Measurements from ENCODE around the gene FGF1. TPM values are rescaled to one million over a fixed set of nuclear protein-coding genes. Genes with fewer than 3 reads are reported as not detected.

FGF1 gene
- total RNA-seq, 3 donors from 2014 or later (not counting 1 experiment from before 2014, with no cell fraction given): not detected

- no peak for ATAC-seq
- no peaks in the 10 kb centered on the region for H3K36me3 ChIP-seq (ENCODE audit: control insufficient read depth, insufficient read depth, low read length)
- Mint-ChIP-seq H3K9me3 (no peaks in the 10 kb centered on the region), H3K27ac (no peak overlapping the region), H3K36me3 (no peaks in the 10 kb centered on the region), H3K27me3 (ENCODE audit: low read depth in 2 of 2) (peaks cover 17 to 41% of the 10 kb centered on the region in 2 donors), H3K4me3 (no peak overlapping the region), H3K4me1 (no peaks in the 10 kb centered on the region)
- no peak for TF ChIP-seq CTCF (IDR thresholded peaks at IDR 0.05)
- H3K27ac ChIP-seq (ENCODE audit: low read length): no peak overlapping the region
- DNase-seq: no peak
- no peaks in the 10 kb centered on the region for H3K4me1 ChIP-seq (ENCODE audit: control insufficient read depth, insufficient read depth, low read length)
- no peak overlapping the region for H3K4me3 ChIP-seq (ENCODE audit: low read length)
- intact Hi-C loops (cut with micrococcal nuclease): no loop called here
- 81% methylated on average over 5 of the region's 5 CpGs for WGBS (ENCODE audit: insufficient coverage)
- H3K9me3 ChIP-seq (ENCODE audit: control insufficient read depth, insufficient read depth, low read length): no peaks in the 10 kb centered on the region
- H3K27me3 ChIP-seq (ENCODE audit: control insufficient read depth, insufficient read depth, low read length): no peaks in the 10 kb centered on the region
These were observed 80.3 kb downstream of the FGF1 start for GRCh38 chr5:142605611-142606010.

GRCh38 chr5:142602720-142603245 lies 83.1 kb downstream of the FGF1 start:
- intact Hi-C loops (cut with micrococcal nuclease): no loop called here
- WGBS (ENCODE audit: insufficient coverage): 66% methylated on average over 4 of the region's 4 CpGs
- TF ChIP-seq CTCF (IDR thresholded peaks at IDR 0.05): no peak
- H3K4me1 Mint-ChIP-seq: no peaks in the 10 kb centered on the region
- no peaks in the 10 kb centered on the region for H3K36me3 Mint-ChIP-seq
- H3K9me3 ChIP-seq (ENCODE audit: control insufficient read depth, insufficient read depth, low read length): no peaks in the 10 kb centered on the region
- H3K9me3 Mint-ChIP-seq: no peaks in the 10 kb centered on the region
- H3K36me3 ChIP-seq (ENCODE audit: control insufficient read depth, insufficient read depth, low read length): no peaks in the 10 kb centered on the region
- no peak overlapping the region for H3K27ac Mint-ChIP-seq
- no peak overlapping the region for H3K4me3 ChIP-seq (ENCODE audit: low read length)
- DNase-seq (no peak), ATAC-seq (no peak)
- H3K4me3 Mint-ChIP-seq: no peak overlapping the region
- H3K27me3 Mint-ChIP-seq (ENCODE audit: low read depth in 2 of 2): peaks cover 14 to 46% of the 10 kb centered on the region in 2 donors
- H3K27me3 ChIP-seq (ENCODE audit: control insufficient read depth, insufficient read depth, low read length): peaks cover 2% of the 10 kb centered on the region
- no peak overlapping the region for H3K27ac ChIP-seq (ENCODE audit: low read length)
- no peaks in the 10 kb centered on the region for H3K4me1 ChIP-seq (ENCODE audit: control insufficient read depth, insufficient read depth, low read length)

- H3K27ac Mint-ChIP-seq: no peak overlapping the region
- Histone ChIP-seq H3K9me3 (ENCODE audit: control insufficient read depth, insufficient read depth, low read length) (no peaks in the 10 kb centered on the region), H3K36me3 (ENCODE audit: control insufficient read depth, insufficient read depth, low read length) (no peaks in the 10 kb centered on the region), H3K4me1 (ENCODE audit: control insufficient read depth, insufficient read depth, low read length) (no peaks in the 10 kb centered on the region), H3K4me3 (ENCODE audit: low read length) (no peak overlapping the region), H3K27me3 (ENCODE audit: control insufficient read depth, insufficient read depth, low read length) (peaks cover 2% of the 10 kb centered on the region), H3K27ac (ENCODE audit: low read length) (no peak overlapping the region)
- no peaks in the 10 kb centered on the region for H3K9me3 Mint-ChIP-seq
- DNase-seq (no peak), ATAC-seq (no peak)
- no peaks in the 10 kb centered on the region for H3K4me1 Mint-ChIP-seq
- H3K4me3 Mint-ChIP-seq: no peak overlapping the region
- H3K36me3 Mint-ChIP-seq: no peaks in the 10 kb centered on the region
- intact Hi-C loops (cut with micrococcal nuclease): no loop called here
- WGBS (ENCODE audit: insufficient coverage): 80% methylated on average over 2 of the region's 3 CpGs
- peaks cover 14 to 40% of the 10 kb centered on the region in 2 donors for H3K27me3 Mint-ChIP-seq (ENCODE audit: low read depth in 2 of 2)
- no peak for TF ChIP-seq CTCF (IDR thresholded peaks at IDR 0.05)
These were observed 84.5 kb downstream of the FGF1 start for GRCh38 chr5:142601432-142601831.
